Measurements from ENCODE around the gene RPS27. TPM values are rescaled to one million over a fixed set of nuclear protein-coding genes. Genes with fewer than 3 reads are reported as not detected.
A peak's percentile ranks its signal among the peaks of the same experiment; 100 is the strongest.
"Not testable (repeated sequence)": the region's sequence is repeated elsewhere in the genome, so short reads cannot be mapped to it uniquely, and the experiment has no call there.

Gene RPS27
- total RNA-seq, 1 donor from 2014 or later: 2,198 TPM

- FAIRE-seq (no peak), DNase-seq (ENCODE audit: low spot score in 2 of 2) (no peak)
These were observed 6.3 kb upstream of the RPS27 start for GRCh38 chr1:153984123-153984894.

GRCh38 chr1:153985341-153985912, 5.1 kb upstream of the RPS27 start:
- DNase-seq (ENCODE audit: low spot score in 2 of 2) (peak in 1 of 2 donors; percentile 54), FAIRE-seq (no peak)

GRCh38 chr1:153985941-153986761, 4.4 kb upstream of the RPS27 start, which contains the start of gene RAB13:
Gene RAB13 (minus strand): TSS chr1:153986339. CDS start chr1:153986236, 103 bp downstream.
- peak; percentile 59 to 76 for DNase-seq (ENCODE audit: low spot score in 2 of 2)
- FAIRE-seq: no peak

- no peak for FAIRE-seq
- no peak for DNase-seq (ENCODE audit: low spot score in 2 of 2)
These were observed 2.9 kb upstream of the RPS27 start for GRCh38 chr1:153987621-153988020.

- no peak for FAIRE-seq
- DNase-seq (ENCODE audit: low spot score in 2 of 2): no peak
These were observed 629 bp downstream of the RPS27 start for GRCh38 chr1:153991151-153991630.

- DNase-seq (ENCODE audit: low spot score in 2 of 2) (no peak), FAIRE-seq (no peak)
These were observed 1.2 kb downstream of the RPS27 start for GRCh38 chr1:153991806-153992205.

- no peak for DNase-seq (ENCODE audit: low spot score in 2 of 2)
- FAIRE-seq: no peak
These were observed 4.6 kb downstream of the RPS27 start for GRCh38 chr1:153995202-153995601.

GRCh38 chr1:153995640-153996039, 5.1 kb downstream of the RPS27 start:
- FAIRE-seq: no peak
- no peak for DNase-seq (ENCODE audit: low spot score in 2 of 2)

GRCh38 chr1:153996882-153997281, 6.3 kb downstream of the RPS27 start:
- not testable (repeated sequence) for FAIRE-seq; DNase-seq (ENCODE audit: low spot score in 2 of 2)

GRCh38 chr1:154000420-154000819, 9.9 kb downstream of the RPS27 start:
- FAIRE-seq (no peak), DNase-seq (ENCODE audit: low spot score in 2 of 2) (no peak)

- DNase-seq (ENCODE audit: low spot score in 2 of 2): no peak
- no peak for FAIRE-seq
These were observed 15.6 kb downstream of the RPS27 start for GRCh38 chr1:154006136-154006535.

- DNase-seq (ENCODE audit: low spot score in 2 of 2) (no peak), FAIRE-seq (no peak)
These were observed 21.6 kb downstream of the RPS27 start for GRCh38 chr1:154012129-154012528.

- DNase-seq (ENCODE audit: low spot score in 2 of 2); FAIRE-seq: not testable (repeated sequence)
These were observed 22.0 kb downstream of the RPS27 start for GRCh38 chr1:154012543-154012942.

GRCh38 chr1:154014154-154014907, 23.8 kb downstream of the RPS27 start:
- DNase-seq (ENCODE audit: low spot score in 2 of 2) (no peak), FAIRE-seq (no peak)

- DNase-seq (ENCODE audit: low spot score in 2 of 2) (no peak), FAIRE-seq (no peak)
These were observed 28.7 kb downstream of the RPS27 start for GRCh38 chr1:154019269-154019668.

- FAIRE-seq (no peak), DNase-seq (ENCODE audit: low spot score in 2 of 2) (no peak)
These were observed 29.4 kb downstream of the RPS27 start for GRCh38 chr1:154019940-154020339.

- DNase-seq (ENCODE audit: low spot score in 2 of 2); FAIRE-seq: not testable (repeated sequence)
These were observed 43.1 kb downstream of the RPS27 start for GRCh38 chr1:154033697-154034096.
